Osteocyte (in vitro differentiated cells): ENCODE measurements around the gene COL6A1. TPM values are rescaled to one million over a fixed set of nuclear protein-coding genes. Genes with fewer than 3 reads are reported as not detected.

Source experiments
- DNase-seq: peaks from one replicate; pipeline ENCODE4 v3.0.0; 2021; ENCODE audit warnings: mixed read lengths; ENCODE audit not compliant: unreplicated experiment; ENCODE audit errors: extremely low spot score
- H3K27ac Mint-ChIP-seq: one replicate; pipeline ENCODE4 v1.8.0; 2021; ENCODE audit warnings: mild to moderate bottlenecking, mixed read lengths; ENCODE audit not compliant: unreplicated experiment
- H3K27me3 Mint-ChIP-seq: one replicate; pipeline ENCODE4 v1.8.0; 2021; ENCODE audit warnings: mixed read lengths; ENCODE audit not compliant: unreplicated experiment
- H3K36me3 Mint-ChIP-seq: one replicate; pipeline ENCODE4 v1.8.0; 2021; ENCODE audit warnings: mixed read lengths; ENCODE audit not compliant: unreplicated experiment
- H3K4me1 Mint-ChIP-seq: one replicate; pipeline ENCODE4 v1.8.0; 2021; ENCODE audit warnings: mixed read lengths; ENCODE audit not compliant: unreplicated experiment
- H3K4me3 Mint-ChIP-seq: one replicate; pipeline ENCODE4 v1.8.0; 2021; ENCODE audit warnings: mild to moderate bottlenecking, moderate library complexity, mixed read lengths; ENCODE audit not compliant: unreplicated experiment
- H3K9me3 Mint-ChIP-seq: one replicate; pipeline ENCODE4 v1.8.0; 2021; ENCODE audit warnings: mixed read lengths; ENCODE audit not compliant: unreplicated experiment
- total RNA-seq: library from RNA; stranded (reverse); gene quantifications from 2 replicates; pipeline ENCODE4 v1.2.1, GENCODE V29; 2021
- TF ChIP-seq, protein P1 (sequence below): fragments of 200-600 bp; sonication (generic); IDR thresholded peaks from 2 replicates; pipeline ENCODE4 v1.5.0; 2021; ENCODE audit warnings: antibody characterized with exemption, mild to moderate bottlenecking, moderate library complexity

COL6A1 gene
- total RNA-seq, 1 donor from 2014 or later: 1,503 TPM

DNA sequence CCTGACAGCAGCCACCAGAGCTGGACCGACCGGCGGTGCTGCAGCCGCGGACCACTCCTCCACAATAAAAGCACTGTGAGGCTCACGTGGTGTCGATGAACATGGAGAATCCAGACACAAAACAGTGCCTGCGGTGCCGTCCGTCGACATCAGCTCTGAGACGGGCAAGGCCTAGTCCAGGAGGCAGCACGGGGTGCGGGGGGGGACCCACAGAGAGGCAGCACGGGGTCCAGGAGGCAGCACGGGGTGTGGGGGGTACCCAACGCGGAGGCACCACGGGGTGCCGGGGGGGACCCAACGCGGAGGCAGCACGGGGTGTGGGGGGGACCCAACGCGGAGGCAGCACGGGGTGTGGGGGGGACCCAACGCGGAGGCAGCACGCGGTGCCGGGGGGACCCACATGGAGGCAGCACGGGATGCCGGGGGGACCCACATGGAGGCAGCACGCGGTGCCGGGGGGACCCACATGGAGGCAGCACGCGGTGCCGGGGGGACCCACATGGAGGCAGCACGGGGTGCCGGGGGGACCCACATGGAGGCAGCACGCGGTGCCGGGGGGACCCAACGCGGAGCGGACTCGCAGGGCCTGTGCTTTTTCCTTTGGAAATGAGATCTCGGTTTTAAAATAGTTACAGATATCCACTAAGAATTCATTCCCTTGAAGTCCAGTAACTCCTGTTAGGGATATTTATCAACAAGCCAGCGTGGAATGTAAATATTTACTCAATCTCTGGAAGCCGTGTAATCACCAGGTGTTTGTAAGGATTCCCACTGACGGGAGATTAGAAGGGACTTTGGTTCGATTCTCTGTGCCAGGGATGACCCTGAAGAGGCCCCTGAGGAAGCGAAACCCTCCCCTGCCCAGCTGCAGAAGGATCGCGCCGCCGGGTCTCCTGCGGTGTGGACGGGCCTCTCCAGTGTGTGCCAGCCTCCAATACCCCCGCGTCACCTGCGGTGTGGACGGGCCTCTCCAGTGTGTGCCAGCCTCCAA is 52.1 kb downstream of the COL6A1 start:
- H3K36me3 Mint-ChIP-seq: peaks cover 7% of the 10 kb centered on the region
- no peaks in the 10 kb centered on the region for H3K27me3 Mint-ChIP-seq
- no peak overlapping the region for H3K27ac Mint-ChIP-seq
- peaks cover 9% of the 10 kb centered on the region for H3K4me1 Mint-ChIP-seq
- peaks cover 18% of the 10 kb centered on the region for H3K9me3 Mint-ChIP-seq
- TF ChIP-seq, protein P1, sequence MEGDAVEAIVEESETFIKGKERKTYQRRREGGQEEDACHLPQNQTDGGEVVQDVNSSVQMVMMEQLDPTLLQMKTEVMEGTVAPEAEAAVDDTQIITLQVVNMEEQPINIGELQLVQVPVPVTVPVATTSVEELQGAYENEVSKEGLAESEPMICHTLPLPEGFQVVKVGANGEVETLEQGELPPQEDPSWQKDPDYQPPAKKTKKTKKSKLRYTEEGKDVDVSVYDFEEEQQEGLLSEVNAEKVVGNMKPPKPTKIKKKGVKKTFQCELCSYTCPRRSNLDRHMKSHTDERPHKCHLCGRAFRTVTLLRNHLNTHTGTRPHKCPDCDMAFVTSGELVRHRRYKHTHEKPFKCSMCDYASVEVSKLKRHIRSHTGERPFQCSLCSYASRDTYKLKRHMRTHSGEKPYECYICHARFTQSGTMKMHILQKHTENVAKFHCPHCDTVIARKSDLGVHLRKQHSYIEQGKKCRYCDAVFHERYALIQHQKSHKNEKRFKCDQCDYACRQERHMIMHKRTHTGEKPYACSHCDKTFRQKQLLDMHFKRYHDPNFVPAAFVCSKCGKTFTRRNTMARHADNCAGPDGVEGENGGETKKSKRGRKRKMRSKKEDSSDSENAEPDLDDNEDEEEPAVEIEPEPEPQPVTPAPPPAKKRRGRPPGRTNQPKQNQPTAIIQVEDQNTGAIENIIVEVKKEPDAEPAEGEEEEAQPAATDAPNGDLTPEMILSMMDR: no peak
- peak; percentile 83 for DNase-seq
- no peak overlapping the region for H3K4me3 Mint-ChIP-seq

DNA sequence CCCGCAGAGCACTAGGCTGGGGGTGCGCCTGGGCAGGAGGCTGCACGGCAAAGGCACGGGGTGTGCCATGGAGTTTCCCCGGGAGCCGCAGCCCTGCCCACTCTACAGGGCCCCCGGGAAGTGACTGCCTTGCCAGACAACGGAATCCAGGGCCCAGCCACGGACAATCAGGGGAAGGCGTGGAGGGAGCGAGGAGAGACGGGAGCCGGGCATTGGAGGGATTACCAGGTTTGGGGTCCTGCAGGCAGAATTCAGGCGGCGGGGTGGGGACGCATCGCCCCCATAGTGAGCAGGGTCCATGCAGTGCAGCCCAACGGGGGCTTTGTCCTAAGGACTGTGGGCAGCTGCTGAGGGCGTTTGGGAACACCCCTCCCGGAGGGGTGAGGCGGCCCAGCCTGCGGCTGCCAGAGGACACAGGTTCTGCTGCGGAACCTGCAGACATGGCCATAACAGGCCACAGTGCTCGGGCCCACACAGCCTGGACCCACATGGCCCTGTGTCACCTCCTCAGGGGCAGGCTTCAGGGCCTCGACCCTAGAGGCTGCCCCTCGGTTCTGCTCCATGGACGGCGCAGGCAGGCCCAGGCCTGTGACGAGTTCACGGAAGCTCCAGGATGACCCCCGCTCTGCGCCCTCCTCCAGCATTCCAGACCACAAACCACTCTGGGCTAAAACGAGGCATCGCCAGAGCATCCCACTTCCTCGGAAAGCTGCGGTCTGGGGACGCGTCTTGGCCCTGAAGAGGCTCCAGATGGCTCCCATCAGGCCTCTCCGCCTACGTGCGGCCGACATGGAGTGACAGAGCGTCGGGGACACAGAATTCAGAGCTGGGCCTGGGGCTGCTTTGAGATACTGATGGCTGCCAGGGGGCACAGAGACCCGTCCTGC is 54.5 kb downstream of the COL6A1 start:
- TF ChIP-seq, protein P1: no peak
- DNase-seq: peak; percentile 82
- Mint-ChIP-seq H3K27me3 (no peaks in the 10 kb centered on the region), H3K9me3 (no peaks in the 10 kb centered on the region), H3K4me1 (peaks cover 23% of the 10 kb centered on the region), H3K4me3 (no peak overlapping the region), H3K36me3 (no peaks in the 10 kb centered on the region), H3K27ac (no peak overlapping the region)

DNA sequence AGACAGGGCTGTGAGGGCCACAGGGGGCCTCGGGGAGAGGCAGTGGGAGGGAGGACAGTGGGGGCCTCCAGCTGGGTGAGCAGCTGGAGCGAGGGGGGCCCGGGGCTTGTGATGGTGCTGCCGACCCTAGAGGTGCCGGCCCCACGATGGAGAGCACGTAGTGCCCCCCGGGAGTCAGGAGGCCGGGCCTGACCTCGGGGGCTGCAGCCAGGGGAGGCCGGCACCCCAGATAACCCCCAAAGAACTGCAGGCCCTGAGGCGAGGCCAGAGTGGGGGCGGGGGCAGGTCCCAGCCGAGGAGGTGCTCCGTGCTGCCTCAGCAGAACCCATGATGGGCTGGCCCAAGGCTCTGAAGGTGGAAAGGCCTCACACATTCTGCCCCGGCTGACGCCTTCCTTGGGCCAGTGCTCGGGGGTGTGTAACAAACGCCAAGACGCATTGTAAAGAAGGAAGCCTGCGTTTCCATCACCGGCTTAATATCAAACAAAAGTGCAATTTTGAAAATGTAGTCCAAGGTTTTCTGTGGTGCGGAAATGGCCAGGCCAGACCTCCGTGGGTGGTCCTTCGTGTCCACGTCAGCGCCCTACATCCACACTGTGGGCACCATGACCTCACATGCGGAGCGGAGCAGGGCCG is 55.2 kb downstream of the COL6A1 start:
- H3K27me3 Mint-ChIP-seq: no peaks in the 10 kb centered on the region
- H3K4me1 Mint-ChIP-seq: peaks cover 24% of the 10 kb centered on the region
- no peak overlapping the region for H3K4me3 Mint-ChIP-seq
- DNase-seq: no peak
- H3K9me3 Mint-ChIP-seq: no peaks in the 10 kb centered on the region
- H3K27ac Mint-ChIP-seq: no peak overlapping the region
- no peaks in the 10 kb centered on the region for H3K36me3 Mint-ChIP-seq
- TF ChIP-seq, protein P1: no peak

DNA sequence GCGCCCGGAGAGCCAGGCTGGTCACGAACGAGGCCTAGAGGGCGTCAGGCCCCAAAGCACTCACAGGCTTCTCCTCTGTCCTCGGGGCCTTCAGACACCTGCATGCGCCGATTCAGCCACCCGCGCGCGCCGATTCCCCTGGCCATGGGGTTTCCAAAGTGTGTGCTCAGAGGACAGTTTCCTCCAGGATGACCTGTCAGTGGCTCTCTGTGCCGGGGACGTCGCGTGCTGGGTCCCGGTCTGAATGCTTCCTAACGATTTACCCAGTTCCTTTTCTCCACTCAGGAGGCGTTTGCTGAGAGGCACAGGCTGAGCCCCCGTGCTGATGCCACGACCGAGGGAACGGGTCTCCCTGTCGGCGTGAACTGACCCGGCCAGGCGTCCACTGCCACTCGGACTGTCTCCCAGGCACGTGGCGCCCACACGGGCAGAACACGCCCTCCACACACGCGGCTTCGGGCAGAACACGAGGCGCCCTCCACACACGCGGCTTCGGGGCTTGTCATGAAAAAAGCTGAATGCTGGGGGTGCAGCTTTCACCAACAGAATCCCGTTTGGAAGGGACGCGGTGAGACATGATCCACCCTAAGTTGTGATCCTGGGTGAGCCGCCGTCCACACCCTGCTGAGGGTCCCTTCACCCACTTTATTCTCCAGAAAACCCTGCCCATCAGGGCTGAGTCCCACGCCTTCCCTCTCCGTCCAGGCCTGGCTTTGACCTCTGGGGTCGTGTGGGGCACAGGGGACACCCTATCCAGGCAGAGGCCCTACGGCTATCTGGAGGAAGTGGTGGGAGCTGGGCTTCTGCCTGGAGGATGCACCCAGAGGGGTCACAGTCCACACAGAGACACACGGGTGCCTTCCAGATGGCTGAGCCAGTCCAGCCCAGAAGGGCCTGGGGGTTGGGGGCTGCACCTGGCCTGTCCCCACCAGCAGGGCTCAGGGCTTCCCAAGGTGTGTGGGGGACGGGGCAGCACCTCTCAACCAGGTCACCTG is 56.1 kb downstream of the COL6A1 start:
- peaks cover 27% of the 10 kb centered on the region for H3K4me1 Mint-ChIP-seq
- H3K4me3 Mint-ChIP-seq: no peak overlapping the region
- DNase-seq: peak; percentile 84
- TF ChIP-seq, protein P1: no peak
- no peaks in the 10 kb centered on the region for H3K27me3 Mint-ChIP-seq
- H3K9me3 Mint-ChIP-seq: no peaks in the 10 kb centered on the region
- no peak overlapping the region for H3K27ac Mint-ChIP-seq
- no peaks in the 10 kb centered on the region for H3K36me3 Mint-ChIP-seq
